ENCODE results near the gene PSMF1. TPM values are rescaled to one million over a fixed set of nuclear protein-coding genes. Genes with fewer than 3 reads are reported as not detected.
A peak's percentile ranks its signal among the peaks of the same experiment; 100 is the strongest.

Gene PSMF1
- total and polyA plus RNA-seq, 9 of the 15 experiments (the other 6 are each of a cell fraction or from before 2014, with no cell fraction given): 8.5 to 192 (median 33.2) TPM

DNA sequence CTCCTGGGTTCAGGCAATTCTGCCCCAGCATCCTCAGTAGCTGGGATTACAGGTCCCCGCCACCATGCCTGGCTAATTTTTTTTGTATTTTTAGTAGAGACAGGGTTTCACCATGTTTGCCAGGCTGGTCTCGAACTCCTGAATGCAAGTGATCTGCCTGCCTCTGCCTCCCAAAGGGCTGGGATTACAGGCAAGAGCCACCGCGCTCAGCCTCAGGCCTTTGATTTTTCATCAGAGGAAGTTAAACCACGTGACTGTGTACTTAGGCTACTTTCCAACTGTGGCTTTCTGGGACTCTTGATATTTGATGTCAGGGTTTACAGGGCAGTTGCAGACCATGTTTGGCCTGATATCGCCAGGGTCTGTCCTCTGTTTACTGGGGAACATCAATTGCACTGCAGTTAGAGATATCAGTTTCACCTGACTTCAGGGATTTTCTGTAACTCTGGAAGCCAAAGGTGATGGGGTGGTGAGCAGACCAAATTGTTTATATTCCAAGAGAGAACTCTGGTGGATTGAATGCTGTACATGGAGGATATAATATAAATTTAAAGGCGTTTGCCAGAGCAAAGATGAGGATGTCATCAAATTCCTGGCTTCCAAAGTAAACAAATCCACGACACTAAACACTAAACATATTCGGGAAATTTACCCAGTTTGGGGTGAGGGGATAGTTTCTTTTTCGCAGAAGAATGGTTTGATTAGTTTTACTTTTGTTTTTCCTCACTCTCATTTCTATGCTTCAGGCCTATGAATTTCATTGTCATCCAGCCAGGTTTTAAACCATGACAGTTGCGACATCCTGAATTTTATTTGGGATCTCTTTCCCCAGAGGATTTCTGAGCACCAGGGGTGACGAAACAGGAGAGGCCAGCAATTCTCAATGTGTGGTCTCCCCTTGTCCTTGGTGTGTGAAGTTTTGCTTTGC is 4.2 kb downstream of the PSMF1 start (continued):
- TF ChIP-seq, protein P1, sequence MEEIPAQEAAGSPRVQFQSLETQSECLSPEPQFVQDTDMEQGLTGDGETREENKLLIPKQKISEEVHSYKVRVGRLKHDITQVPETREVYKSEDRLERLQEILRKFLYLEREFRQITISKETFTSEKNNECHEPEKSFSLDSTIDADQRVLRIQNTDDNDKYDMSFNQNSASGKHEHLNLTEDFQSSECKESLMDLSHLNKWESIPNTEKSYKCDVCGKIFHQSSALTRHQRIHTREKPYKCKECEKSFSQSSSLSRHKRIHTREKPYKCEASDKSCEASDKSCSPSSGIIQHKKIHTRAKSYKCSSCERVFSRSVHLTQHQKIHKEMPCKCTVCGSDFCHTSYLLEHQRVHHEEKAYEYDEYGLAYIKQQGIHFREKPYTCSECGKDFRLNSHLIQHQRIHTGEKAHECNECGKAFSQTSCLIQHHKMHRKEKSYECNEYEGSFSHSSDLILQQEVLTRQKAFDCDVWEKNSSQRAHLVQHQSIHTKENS (CRISPR knock-in tag; IDR thresholded peaks at IDR 0.05): no peak
- TF ChIP-seq CREBBP (IDR thresholded peaks at IDR 0.05; ENCODE audit: low read depth, low read length) (no peak), TEAD4 (IDR thresholded peaks at IDR 0.05; ENCODE audit: low read length) (peak; percentile 84), TEAD4 (CRISPR knock-in tag; IDR thresholded peaks at IDR 0.05; ENCODE audit: borderline replicate concordance) (no peak), PPARD (CRISPR knock-in tag; IDR thresholded peaks at IDR 0.05) (no peak), RAD51 (IDR thresholded peaks at IDR 0.05; ENCODE audit: borderline replicate concordance, low read depth) (peak; percentile 95), XRCC3 (IDR thresholded peaks at IDR 0.05) (no peak), XRCC4 (IDR thresholded peaks at IDR 0.05; ENCODE audit: extremely low read depth, insufficient read depth, insufficient read length) (no peak), ZNF347 (CRISPR knock-in tag; IDR thresholded peaks at IDR 0.05; ENCODE audit: low read depth) (no peak), ZNF445 (CRISPR knock-in tag; IDR thresholded peaks at IDR 0.05; ENCODE audit: low read depth) (no peak), TRIM24 (IDR thresholded peaks at IDR 0.05) (peak in 1 of 2 experiments; percentile 40; a peak in 1 of 4 replicates)
- TF ChIP-seq, protein P2, sequence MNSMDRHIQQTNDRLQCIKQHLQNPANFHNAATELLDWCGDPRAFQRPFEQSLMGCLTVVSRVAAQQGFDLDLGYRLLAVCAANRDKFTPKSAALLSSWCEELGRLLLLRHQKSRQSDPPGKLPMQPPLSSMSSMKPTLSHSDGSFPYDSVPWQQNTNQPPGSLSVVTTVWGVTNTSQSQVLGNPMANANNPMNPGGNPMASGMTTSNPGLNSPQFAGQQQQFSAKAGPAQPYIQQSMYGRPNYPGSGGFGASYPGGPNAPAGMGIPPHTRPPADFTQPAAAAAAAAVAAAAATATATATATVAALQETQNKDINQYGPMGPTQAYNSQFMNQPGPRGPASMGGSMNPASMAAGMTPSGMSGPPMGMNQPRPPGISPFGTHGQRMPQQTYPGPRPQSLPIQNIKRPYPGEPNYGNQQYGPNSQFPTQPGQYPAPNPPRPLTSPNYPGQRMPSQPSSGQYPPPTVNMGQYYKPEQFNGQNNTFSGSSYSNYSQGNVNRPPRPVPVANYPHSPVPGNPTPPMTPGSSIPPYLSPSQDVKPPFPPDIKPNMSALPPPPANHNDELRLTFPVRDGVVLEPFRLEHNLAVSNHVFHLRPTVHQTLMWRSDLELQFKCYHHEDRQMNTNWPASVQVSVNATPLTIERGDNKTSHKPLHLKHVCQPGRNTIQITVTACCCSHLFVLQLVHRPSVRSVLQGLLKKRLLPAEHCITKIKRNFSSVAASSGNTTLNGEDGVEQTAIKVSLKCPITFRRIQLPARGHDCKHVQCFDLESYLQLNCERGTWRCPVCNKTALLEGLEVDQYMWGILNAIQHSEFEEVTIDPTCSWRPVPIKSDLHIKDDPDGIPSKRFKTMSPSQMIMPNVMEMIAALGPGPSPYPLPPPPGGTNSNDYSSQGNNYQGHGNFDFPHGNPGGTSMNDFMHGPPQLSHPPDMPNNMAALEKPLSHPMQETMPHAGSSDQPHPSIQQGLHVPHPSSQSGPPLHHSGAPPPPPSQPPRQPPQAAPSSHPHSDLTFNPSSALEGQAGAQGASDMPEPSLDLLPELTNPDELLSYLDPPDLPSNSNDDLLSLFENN (IDR thresholded peaks at IDR 0.05; ENCODE audit: low read depth in 2 of 2, low read length in 2 of 2): no peak
- TF ChIP-seq, protein P3, sequence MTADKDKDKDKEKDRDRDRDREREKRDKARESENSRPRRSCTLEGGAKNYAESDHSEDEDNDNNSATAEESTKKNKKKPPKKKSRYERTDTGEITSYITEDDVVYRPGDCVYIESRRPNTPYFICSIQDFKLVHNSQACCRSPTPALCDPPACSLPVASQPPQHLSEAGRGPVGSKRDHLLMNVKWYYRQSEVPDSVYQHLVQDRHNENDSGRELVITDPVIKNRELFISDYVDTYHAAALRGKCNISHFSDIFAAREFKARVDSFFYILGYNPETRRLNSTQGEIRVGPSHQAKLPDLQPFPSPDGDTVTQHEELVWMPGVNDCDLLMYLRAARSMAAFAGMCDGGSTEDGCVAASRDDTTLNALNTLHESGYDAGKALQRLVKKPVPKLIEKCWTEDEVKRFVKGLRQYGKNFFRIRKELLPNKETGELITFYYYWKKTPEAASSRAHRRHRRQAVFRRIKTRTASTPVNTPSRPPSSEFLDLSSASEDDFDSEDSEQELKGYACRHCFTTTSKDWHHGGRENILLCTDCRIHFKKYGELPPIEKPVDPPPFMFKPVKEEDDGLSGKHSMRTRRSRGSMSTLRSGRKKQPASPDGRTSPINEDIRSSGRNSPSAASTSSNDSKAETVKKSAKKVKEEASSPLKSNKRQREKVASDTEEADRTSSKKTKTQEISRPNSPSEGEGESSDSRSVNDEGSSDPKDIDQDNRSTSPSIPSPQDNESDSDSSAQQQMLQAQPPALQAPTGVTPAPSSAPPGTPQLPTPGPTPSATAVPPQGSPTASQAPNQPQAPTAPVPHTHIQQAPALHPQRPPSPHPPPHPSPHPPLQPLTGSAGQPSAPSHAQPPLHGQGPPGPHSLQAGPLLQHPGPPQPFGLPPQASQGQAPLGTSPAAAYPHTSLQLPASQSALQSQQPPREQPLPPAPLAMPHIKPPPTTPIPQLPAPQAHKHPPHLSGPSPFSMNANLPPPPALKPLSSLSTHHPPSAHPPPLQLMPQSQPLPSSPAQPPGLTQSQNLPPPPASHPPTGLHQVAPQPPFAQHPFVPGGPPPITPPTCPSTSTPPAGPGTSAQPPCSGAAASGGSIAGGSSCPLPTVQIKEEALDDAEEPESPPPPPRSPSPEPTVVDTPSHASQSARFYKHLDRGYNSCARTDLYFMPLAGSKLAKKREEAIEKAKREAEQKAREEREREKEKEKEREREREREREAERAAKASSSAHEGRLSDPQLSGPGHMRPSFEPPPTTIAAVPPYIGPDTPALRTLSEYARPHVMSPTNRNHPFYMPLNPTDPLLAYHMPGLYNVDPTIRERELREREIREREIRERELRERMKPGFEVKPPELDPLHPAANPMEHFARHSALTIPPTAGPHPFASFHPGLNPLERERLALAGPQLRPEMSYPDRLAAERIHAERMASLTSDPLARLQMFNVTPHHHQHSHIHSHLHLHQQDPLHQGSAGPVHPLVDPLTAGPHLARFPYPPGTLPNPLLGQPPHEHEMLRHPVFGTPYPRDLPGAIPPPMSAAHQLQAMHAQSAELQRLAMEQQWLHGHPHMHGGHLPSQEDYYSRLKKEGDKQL (CRISPR knock-in tag; IDR thresholded peaks at IDR 0.05; ENCODE audit: borderline replicate concordance): no peak
- TF ChIP-seq, protein P4, sequence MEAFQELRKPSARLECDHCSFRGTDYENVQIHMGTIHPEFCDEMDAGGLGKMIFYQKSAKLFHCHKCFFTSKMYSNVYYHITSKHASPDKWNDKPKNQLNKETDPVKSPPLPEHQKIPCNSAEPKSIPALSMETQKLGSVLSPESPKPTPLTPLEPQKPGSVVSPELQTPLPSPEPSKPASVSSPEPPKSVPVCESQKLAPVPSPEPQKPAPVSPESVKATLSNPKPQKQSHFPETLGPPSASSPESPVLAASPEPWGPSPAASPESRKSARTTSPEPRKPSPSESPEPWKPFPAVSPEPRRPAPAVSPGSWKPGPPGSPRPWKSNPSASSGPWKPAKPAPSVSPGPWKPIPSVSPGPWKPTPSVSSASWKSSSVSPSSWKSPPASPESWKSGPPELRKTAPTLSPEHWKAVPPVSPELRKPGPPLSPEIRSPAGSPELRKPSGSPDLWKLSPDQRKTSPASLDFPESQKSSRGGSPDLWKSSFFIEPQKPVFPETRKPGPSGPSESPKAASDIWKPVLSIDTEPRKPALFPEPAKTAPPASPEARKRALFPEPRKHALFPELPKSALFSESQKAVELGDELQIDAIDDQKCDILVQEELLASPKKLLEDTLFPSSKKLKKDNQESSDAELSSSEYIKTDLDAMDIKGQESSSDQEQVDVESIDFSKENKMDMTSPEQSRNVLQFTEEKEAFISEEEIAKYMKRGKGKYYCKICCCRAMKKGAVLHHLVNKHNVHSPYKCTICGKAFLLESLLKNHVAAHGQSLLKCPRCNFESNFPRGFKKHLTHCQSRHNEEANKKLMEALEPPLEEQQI (IDR thresholded peaks at IDR 0.05): no peak
